ENCODE data around the gene MANF. TPM values are rescaled to one million over a fixed set of nuclear protein-coding genes. Genes with fewer than 3 reads are reported as not detected.

MANF gene
- total RNA-seq (2022; extraction: Qiagen RNA extraction): 88.1 to 114 TPM (median 107 TPM) in 5 replicates

DNA sequence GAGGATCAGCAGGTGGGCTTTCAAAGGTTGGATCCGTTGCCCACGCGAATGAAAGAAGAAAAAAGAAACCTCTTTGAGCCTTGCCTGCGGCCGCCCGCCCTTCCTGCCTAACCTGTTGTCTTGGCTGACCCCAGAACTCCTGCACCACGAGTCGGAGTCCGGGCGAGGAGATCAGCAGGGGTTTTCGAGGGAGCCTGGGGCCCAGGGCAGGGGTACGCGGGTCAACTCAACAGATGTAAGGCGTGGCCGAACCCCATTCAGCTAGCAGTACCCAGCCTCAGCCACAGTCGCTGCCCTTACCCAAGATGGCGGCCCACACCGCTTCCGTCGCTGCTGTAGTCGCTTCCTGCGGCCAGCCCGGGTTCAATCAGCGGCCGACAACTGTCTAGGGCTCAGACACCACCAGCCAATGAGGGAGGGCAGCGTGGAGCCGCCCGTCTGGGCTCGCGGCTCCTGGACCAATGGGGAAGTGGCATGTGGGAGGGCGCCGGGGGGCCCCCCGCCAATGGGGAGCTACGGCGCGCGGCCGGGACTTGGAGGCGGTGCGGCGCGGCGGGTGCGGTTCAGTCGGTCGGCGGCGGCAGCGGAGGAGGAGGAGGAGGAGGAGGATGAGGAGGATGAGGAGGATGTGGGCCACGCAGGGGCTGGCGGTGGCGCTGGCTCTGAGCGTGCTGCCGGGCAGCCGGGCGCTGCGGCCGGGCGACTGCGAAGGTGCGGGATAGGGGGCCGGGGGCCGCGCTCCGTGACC lies at the start of gene MANF:
Gene MANF (plus strand): TSS at position 566 of the 748 bp plus-strand sequence. CDS start 52 bp downstream, at position 618.

DNA sequence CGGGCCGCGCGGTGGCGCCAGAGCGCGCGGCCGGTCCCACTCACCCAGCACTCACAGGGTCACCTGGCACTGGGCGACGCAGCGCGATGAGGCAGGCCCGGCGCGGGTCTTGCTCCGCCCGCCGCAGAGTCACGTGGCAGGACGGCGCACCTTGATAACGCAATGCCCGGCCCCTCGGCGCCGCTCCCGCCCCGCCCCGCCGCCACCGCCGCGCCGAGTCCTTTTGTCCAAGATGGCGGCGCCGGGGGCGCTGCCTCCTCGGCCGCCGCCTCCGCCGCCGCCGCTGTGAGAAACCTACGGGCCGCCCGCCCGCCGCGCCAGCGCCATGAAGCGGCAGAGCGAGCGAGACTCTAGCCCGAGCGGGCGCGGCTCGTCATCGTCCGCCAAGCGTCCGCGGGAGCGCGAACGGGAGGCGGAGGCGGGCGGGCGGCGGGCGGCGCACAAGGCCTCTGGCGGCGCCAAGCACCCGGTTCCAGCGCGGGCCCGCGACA lies 6.0 kb downstream of the MANF start, which contains the start of gene RBM15B:
Gene RBM15B (plus strand): TSS at position 211 of the 491 bp plus-strand sequence. CDS start 115 bp downstream, at position 326.

Other genes with a start within 250 kb of the MANF start
- gene RBM15B, start 6.0 kb downstream of the MANF start, total RNA-seq (2022; extraction: Qiagen RNA extraction): 18.1 to 20.5 TPM (median 19.1 TPM) in 5 replicates
- gene DCAF1, start 114.7 kb downstream of the MANF start, total RNA-seq (2022; extraction: Qiagen RNA extraction): 10.8 to 13.1 TPM (median 11.2 TPM) in 5 replicates
- gene RAD54L2, start 153.4 kb downstream of the MANF start, total RNA-seq (2022; extraction: Qiagen RNA extraction): 3.2 to 5.0 TPM (median 3.6 TPM) in 5 replicates

All from A549 treated with AZD2906 at 1 μM for 4 hours (cell line).